HL-60/S4 (cell line): ENCODE data around the gene PHTF2.
"Not testable (repeated sequence)": the region's sequence is repeated elsewhere in the genome, so short reads cannot be mapped to it uniquely, and the experiment has no call there.

Experiments used
- in situ Hi-C: fragments of 300-500 bp; cut with MboI; formaldehyde crosslinking; loops from 2 replicates; pipeline ENCODE4 v1.14.3; 2022; ENCODE audit warnings: low sequenced_read_pairs

Gene PHTF2

DNA sequence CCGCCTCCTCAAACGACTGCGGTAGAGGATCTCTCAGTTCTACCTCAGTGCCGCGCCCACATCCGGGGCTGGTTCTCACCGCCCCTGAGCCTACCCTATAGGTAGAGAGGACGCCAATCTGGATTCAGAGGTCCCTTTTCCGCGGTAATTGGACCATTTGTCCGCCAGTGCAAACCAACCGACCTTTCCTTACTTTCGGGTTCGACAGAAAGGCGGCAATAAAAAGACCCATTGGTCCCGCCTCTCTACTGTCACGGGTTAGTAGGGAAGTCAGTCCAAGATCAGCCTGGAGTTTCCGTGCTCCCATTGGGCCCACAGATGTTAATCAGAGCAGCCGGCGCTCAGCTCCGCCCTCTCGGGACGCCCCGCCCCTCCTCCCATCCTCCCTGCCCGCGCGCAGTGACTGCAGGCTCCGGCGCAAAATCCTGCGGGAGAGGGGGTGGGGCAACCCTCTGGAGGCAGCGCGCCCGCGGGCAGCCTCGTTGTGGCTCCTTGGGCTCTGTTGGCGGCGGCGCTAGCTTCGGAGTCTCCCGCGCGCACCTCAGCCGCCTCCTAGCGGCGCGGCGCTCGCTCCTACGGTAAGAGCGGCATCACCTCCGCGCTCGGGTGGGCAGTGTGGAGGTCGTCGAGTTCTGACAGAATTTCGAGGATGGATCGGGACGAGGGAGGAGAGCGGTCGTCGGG lies at the start of gene PHTF2, which contains the start of gene TMEM60:
Gene PHTF2, plus strand, starts transcription at position 380 of the 684 bp plus-strand sequence.
Gene TMEM60, minus strand, starts transcription at position 41 of the 684 bp plus-strand sequence. CDS start 4,061 bp downstream, outside the sequence.
- in situ Hi-C loops, result no loop called here

DNA sequence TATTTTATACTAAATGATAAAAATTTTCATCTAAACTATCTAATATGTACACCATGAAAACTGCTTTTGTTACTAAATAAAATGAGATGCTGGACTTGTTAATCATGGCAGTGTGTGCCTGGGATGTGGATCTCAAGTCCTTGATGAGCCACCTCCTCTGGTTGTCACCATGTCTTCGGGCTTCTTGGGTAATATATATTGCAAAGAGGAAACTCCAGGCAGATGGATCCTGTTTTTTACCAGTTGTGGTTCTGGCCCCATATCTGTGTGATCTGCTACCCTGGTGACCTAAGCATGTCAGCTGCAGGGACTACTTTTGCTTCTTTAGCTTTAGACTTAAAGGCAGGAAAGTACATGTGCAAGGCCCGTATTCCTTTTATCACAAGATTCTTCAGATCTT lies 46.6 kb upstream of the PHTF2 start:
- in situ Hi-C loops, result loop anchor here (10.0 kb wide), 1 partner anchor 87 kb away; no protein-coding TSS in a partner anchor

DNA sequence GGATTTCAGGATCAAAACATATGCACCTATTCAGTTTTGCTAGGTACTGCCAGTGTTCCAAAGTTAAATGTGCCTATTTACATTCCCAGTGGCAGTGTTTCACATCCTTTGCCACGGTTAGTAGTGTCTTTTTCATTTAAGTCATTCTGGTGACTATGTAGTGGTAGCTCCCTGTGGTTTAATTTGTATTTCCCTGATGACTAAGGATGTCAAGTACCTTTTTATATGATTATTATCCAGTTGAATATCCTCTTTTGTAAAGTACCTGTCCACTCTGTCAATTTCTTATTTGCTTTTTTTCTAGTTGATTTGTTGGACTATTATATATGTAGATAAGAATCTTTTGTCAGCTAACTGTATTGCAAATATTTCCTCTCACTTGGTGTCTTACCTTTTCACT lies 45.4 kb upstream of the PHTF2 start:
- in situ Hi-C loops, result loop anchor here (10.0 kb wide), 1 partner anchor 88 kb away; no protein-coding TSS in a partner anchor

DNA sequence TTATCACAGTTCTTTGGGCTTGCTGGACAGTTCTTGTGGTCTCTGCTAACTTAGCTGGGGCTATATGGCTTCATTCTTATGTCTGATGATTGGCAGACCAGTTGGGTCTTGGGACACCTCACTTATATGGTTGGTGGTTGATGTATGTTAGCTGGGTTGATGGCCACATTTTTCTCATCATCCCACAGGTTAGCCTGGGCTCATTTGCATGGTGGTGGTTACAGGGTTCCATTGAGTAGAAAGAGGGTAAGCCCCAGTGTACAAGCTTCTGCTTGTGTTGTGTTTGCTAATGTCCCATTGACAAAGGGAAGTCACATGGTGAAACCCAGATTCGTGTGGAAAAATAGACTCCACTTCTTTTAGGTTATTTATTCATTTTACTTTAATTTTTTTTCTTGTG lies 41.0 kb upstream of the PHTF2 start:
- in situ Hi-C loops, result loop anchor here (10.0 kb wide), 1 partner anchor 93 kb away; no protein-coding TSS in a partner anchor

DNA sequence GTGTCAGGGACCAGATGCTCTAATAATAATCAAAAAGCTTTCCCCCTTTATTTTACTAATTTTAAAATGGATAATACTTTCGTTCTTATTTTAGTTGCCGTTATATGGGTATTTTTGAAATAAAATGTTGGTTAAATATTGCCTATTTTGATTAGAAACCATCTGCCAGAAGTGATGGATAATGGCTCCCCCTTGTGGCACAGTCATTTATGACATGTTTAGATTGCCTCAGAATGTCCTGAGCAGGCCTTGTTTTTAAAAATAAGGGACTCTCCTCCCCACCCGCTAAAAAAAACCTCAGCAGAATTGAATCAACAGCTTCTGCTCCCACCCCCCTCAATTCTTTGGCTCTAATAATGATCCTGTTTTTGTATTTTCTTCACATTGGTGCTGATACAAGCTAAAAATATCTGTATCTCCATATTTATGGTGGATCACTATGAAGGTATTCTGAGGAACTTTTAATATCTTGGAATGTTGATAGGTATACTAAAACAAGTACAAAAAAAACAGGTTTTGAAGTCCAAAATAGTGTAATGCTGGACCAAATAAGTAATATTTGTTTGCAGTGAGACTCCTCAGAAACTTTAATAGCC lies 39.2 kb upstream of the PHTF2 start:
- in situ Hi-C loops, result loop anchor here (10.0 kb wide), 1 partner anchor 95 kb away; no protein-coding TSS in a partner anchor

DNA sequence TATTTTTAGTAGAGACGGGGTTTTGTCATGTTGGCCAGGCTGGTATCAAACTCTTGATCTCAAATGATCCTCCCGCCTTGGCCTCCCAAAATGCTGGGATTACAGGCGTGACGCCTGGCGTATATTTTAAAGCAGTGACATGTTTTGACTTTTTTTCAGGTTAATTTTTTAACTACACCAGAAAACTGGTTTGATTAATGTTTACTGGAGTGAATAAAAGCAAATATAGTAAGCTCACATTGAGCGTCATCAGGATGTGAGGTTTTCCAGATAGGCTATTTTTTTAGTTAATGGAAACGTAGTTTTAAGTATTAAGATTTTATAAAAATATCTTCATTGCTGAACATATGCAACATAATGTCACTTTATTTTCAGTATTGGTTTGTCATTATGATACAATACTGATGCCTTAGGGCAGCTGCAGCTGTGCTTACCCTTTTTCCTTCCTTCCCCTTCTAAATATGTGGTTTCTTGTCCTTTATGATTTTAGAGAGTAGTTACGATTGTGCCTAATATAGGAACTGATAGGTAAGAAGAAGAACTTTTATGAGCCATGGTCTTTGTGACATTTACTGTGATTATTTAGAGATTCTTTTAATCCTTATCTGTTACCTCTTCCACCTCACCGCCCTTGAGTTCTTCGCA lies 37.6 kb upstream of the PHTF2 start:
- in situ Hi-C loops, result no loop called here

DNA sequence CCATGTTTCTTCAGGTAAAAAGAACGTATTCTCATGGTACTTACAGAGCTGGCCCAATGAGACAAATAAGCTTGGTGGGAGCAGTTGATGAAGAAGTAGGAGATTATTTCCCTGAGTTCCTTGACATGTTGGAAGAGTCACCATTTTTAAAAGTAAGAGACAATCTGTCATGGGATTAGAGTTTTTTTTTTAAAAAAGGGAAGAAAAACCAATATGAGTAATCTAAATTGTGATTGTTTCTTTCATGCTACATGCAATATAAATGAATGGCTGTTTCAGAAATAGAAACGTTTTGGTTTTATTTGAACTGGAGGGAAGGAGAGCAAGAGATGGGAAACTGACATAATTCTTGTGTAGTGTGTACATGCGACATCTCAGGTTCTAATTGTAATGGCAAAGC lies 33.1 kb upstream of the PHTF2 start:
- in situ Hi-C loops, result no loop called here

DNA sequence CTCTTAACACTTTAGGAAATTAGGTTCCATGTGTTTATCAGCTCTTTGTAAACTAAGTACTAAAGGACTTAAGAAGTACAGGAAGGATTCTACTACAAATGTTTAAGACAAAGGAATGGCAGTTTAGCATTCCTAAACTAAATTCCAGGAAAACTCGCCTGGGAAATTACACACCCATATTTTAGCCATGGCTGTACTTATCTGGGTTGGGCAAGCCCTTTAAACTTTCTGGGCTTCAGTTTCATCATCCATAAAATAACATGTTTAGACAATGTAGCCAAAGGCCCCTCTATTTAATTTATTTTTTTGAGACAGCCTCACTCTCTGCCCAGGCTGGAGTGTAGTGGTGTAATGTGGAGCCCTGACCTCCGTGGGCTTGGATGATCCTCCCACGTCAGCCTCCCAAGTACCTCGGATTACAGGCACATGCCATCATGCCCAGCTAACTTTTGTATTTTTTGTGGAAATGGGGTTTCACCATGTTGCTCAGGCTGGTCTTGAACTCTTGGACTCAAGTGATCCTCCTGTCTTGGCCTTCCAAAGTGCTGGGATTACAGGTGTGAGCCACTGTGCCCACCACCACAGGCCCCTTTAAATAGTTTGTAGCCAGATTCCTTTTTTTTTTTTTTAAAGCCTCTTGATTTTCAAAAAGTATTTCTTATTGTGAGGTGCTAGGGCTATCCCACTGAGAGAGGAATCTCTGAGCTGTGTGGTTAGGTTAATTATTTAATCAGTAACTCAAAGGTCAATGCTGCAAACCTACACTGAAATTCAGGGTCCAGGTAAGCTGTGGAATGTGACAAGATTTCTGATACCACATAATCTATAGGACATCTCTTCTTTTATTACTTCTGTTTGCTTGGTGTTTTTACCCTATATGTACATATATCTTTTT lies 32.4 kb upstream of the PHTF2 start:
- in situ Hi-C loops, result no loop called here

DNA sequence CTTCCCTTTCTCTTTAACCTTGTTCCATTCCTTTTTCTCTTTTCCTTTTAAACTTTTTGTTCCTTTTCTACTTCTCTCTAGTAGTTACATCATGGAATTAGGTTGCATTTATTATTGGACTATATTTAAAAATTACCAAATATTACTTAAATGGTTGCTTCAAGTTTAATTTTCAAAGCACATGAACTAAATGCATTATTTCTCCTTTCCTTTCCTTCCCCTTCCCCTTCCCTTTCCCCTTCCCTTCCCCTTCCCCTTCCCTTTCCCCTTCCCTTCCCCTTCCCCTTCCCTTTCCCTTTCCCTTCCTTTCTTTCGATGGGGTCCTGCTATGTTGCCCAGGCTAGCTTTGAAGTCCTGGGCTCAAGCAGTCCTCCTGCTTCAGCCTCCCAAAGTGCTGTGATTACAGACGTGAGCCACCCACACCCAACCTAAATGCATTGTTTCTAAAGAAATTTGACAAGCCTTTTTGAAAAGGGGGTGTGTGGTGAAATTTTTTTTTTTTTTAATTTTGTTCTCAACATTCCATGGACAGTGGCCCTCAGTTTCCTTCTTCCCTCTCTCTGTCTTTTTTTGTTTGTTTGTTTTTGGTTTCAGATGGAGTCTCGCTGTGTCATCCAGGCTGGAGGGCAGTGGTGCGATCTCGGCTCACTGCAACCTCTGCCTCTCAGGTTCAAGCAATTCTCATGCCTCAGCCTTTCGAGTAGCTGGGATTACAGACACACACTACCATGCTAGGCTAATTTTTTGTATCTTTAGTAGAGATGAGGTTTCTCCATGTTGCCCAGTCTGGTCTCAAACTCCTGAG lies 31.6 kb upstream of the PHTF2 start:
- in situ Hi-C loops, result no loop called here

DNA sequence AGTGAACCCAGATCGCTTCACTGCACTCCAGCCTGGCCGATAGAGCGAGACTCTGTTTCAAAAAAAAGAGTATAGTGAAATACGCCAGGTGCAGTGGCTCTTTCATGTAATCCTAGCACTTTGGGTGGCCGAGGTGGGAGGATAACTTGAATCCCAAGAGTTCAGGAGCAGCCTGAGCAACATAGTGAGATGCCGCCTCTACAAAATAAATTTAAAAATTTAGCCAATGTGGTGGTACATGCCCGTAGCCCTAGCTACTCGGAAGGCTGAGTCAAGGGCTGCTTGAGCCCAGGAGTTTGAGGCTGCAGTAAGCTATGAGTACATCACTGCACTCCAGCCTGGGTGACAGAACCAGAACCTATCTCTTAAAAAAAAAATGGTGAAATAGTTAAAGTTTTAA lies 28.3 kb upstream of the PHTF2 start:
- in situ Hi-C loops, result no loop called here

DNA sequence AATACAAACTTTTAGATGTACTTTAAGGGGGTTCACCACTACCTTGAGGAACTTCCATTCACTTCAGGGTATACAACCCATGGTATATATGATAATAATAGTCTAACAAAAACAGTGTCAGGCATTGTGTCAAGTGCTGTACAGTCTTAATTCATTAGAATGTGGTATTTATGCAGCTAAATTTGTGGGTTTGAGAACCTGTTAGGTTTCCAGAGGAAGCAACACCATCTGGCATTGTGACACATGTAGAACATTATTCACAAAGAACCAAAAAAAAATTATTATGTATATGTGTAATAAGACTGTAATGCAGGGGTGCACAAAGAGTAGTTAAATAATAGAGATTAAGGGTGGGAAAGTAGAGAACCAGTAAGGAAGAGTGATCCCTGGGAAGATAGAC lies 26.7 kb upstream of the PHTF2 start:
- in situ Hi-C loops, result no loop called here

DNA sequence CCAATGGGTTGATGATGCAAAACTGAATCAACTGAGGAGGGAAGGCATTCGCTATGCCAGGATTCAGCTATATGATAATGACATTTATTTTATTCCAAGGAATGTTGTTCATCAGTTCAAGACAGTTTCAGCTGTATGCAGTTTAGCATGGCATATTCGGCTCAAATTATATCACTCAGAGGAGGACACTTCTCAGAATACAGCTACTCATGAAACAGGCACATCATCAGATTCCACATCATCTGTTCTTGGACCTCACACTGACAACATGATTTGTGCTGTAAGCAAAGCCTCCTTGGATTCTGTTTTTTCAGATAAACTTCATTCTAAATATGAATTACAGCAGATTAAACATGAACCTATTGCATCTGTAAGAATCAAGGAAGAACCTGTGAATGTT lies 20.0 kb upstream of the PHTF2 start:
- in situ Hi-C loops, result no loop called here

DNA sequence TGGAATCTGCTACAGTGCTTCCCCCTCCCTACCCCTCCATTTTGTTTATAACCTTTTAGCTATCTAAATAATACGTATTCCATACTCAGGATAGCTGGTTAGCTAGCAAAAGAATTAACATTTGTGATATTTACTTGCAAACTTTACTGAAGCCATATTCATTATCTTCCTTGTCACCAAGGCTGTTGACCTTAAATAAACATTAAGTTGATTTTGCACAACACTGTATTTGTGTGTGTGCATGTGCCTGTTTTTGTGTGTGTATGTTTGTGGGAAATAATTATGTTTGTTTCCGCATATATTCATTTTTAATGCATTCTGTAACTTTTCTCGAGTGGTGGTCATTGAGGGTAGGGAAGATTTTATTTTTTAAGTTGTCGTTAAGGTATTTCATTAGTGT lies 16.2 kb upstream of the PHTF2 start:
- in situ Hi-C loops, result no loop called here

DNA sequence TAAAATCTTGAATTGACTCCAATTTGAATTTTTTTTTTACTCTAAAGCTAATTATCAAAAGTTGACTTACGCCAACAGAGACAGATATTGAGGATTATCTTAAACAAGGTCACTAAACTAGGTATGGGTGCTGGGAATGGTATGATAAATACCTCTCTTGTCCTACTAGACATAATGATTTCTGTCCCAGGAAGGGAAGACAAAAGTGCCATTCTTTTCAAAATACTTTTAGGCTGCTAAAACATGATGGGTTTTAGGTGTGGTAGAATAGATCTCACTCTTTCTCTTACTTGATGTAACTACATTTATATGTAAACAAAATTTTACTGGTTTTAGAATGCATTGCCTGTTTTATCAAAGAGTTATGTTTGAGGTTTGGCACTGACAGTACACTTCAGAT lies 15.5 kb upstream of the PHTF2 start:
- in situ Hi-C loops, result no loop called here

DNA sequence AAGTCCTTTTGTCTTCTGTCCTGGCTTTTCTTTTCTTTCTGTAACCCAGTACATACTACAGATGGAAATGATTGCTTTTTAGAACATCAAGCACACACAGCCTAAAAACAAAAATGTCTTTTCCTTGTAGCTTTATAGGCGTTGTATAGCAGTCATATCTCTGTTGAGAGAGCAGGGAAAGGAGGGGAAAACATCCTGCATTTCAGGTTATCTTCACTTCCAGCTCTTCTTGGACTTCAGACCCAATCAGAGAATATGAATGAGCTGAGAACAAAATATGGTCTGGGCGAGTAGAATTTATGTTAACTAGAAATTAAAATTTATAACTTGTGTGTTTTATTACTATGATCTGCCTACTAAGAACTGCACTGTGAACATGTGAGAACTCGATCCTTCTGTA lies 15.0 kb upstream of the PHTF2 start:
- in situ Hi-C loops, result no loop called here

DNA sequence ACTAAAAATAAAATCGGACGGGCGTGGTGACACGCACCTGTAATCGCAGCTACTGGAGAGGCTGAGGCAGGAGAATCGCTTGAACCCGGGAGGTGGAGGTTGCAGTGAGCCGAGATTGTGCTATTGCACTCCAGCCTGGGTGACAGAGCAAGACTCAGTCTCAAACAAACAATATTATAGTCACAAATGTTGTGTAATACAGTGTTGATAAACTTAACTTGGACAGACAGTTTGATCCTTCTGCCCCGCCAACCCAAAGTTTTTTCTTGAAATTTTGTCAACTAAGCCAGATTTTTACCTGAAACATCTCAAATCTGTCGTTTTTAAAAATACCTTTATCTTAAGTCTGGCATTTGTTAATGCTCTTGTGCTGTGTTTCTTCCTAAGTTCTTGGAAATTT lies 14.1 kb upstream of the PHTF2 start:
- in situ Hi-C loops, result not testable (repeated sequence)

DNA sequence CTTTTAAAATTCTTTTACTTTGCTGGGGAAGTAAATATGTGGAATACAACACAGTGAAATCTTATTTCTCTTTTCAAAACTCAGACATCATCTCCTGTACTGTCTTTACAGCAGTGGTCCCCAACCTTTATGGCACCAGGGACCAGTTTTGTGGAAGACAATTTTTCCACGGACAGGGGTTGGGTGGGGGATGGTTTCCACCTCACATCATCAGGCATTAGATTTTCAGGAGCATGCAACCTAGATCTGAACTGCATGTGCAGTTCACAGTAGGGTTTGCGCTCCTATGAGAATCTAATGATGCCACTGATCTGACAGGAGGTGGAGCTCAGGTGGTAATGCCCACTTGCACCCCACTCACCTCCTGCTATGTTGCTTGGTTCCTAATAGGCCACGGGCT lies 12.6 kb upstream of the PHTF2 start:
- in situ Hi-C loops, result no loop called here

DNA sequence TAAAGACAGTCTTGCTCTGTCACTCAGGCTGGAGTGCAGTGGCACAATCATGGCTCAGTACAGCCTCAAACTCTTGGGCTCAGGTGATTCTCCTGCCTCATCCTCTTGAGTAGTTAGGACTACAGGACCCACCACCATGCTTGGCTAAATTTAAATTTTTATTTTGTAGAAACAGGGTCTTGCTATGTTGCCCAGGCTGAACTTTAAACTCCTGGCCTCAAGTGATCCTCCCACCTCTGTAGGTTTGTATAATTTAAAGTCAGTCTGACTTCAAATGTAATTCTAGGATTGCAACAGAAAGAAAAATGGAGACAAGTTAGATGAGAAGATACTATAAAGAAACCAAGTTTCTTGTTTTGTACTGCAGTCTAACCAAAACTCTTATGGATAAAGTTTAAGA lies 11.8 kb upstream of the PHTF2 start:
- in situ Hi-C loops, result no loop called here

DNA sequence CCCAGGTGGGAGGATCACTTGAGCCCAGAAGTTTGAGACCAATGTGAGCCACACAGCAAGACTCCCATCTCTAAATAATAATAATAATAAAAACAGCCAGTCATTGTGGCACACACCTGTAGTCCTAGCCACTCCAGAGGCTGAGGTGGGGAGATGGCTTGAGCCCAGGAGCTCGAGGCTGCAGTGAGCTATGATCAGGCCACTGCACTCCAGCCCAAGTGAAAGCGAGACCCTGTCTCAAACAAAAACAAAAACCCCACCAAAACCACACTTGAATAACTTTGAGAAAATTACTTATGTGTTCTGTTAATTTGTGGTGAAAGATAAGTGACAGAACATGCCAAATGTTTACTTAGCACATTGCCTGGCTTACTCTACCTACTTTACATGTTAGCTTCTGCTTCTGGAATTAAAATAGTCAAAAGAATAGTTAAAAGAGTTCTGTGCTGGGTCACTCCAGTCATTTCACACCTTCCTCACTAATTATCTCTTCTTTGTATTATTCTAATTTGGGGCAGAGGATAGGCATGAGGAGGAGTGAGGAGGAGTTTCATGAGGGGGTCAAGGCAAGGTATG lies 10.2 kb upstream of the PHTF2 start:
- in situ Hi-C loops, result no loop called here

DNA sequence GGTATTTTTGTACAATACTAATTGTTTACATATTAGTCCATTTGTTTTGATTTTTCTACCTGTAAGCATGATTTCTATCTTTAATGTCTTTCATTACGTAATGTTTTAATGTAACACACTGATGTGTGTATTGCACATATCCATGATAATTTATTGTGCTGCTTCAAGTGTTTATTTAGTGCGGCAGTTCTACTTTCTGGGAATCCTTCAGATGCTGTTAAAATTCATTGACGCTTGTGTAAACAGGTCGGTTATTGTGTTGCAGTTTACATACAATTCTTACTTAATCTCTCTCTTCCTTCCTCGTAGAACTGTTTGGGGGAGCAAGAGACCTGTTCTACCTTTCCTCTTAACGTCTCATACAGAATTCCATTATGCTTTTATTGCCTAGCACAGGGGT lies 7.2 kb upstream of the PHTF2 start:
- in situ Hi-C loops, result no loop called here
